ENCODE data around the gene DOCK6.

Gene DOCK6

DNA sequence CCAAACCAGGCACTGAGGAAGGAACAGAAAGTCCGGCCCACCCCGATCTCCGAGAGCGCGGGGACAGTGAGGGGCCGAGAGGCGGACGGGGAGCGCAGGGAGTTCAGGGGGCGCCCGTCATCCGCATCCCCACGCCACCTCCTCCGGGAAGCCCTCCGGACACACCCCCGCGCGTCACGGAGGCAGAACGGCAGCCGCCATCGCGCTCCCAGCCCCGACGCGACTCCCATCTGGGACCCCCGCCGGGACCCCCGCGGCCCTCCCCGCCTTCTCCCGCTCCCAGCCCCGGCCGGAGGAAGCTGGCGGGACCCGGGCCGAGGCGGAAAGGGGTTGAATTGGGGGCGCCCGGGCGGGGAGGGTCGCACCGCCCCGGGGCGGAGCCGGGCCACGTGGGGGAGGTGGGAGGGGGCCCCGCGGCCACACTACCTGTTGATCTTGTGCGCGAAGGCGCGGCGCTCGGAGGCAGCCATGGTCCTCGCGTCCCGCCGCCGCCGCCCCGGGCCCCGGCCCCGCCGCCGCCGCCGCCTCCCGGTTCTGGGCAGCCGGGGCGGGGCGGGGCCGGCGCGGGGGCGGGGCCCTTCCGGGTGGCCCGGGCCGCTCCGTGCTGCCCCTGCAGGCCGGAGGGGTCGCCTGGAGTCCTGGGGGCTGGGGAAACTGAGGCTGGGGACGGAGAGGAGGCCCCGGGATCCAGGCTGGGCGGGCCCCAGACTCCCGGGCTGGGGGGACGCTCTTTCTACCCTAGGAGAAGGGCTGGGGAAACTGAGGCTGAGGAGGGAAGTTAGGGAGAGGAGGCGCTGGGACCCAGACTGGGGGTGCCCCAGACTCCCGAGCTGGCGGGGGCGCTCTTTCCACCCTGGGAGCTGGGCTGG, at the start of gene DOCK6:
Gene DOCK6 (minus strand): TSS at position 554 of the 869 bp plus-strand sequence. CDS start 84 bp downstream, at position 470.
- DNase-seq = peak; percentile 68

DNA sequence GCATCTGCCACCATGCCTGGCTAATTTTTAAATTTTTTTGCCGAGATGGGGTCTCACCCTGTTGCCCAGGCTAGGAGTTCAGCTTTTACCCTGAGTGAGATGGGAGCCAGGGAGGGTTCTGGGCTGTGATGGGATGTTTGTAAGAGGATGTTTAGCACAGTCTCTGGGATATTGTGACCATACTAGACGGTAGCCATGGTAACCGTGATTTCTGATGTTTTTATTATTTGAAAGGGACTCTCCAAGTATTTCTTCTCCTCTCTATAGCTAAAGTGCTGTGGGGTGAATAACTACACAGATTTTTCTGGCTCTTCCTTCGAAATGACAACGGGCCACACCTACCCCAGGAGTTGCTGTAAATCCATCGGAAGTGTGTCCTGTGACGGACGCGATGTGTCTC, 44.0 kb upstream of the DOCK6 start:
- DNase-seq = no peak

DNA sequence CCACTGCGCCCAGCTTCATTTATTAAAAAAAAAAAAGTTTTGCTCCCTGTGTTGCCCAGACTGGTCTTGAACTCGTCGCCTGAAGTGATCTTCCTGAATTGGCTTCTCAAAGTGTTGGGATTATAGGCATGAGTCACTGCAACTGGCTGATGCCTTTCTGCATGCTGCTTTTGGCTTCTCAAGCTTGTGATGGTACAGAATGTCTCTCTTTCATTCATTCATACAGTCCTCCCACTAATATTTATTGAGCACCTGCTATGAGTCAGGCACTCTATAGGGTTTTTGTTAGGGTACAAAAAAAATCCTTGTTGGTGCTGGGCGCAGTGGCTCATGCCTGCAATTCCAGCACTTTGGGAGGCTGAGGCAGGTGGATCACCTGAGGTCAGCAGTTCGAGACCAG, 42.6 kb upstream of the DOCK6 start:
- DNase-seq = no peak

DNA sequence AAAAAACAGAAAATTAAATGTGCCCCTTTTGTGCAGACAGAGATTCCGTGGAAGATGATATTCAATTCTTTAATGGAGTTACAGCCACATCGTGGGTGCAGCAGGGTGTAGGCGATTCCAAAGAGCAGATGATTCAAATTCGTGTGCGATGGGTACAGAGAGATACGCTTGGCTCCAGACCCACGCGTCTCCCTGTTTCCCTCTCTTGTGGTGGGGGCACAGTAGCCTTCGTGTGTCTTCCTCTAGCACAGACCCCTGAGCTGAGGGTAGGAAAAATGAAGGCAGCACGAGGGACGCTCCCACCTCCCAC, 38.4 kb upstream of the DOCK6 start:
- DNase-seq = no peak

GRCh38 chr19:11299946-11300810, 37.9 kb upstream of the DOCK6 start:
- DNase-seq = no peak

- no peak for DNase-seq
These were observed 33.9 kb upstream of the DOCK6 start for GRCh38 chr19:11296264-11296663.

DNA sequence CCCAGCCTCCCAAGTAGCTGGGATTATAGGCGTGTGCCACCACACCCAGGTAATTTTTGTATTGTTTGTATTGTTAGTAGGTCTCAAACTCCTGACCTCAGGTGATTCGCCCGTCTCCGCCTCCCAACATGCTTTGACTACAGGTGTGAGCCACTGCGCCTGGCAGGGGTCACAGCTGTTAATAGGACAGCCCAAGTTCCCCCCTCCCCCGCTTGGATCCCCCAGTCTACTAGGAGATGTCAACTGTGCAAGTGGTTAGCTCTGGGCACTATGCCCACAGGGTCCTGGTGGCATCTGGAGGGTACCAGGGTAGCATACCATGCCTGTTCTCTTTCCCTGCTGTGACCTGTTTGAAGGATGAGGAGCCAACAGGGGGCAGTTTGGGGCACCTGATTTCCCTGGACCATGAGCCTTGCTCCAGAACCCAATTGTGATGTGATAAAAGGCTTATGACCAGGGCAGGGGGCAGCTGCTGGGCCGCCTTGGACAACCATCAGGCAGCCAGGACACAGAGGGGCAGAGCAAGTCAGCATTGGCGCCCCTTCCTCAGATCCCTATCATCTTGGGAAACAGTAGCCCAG, 33.4 kb upstream of the DOCK6 start, which contains the start of gene TSPAN16:
Gene TSPAN16 (plus strand): TSS at position 496 of the 581 bp plus-strand sequence. CDS start 138 bp downstream, outside the sequence.
- DNase-seq = no peak

GRCh38 chr19:11295180-11295579, 32.9 kb upstream of the DOCK6 start:
- DNase-seq = no peak

GRCh38 chr19:11293433-11294389, 31.4 kb upstream of the DOCK6 start:
- peak; percentile 92 for DNase-seq

DNA sequence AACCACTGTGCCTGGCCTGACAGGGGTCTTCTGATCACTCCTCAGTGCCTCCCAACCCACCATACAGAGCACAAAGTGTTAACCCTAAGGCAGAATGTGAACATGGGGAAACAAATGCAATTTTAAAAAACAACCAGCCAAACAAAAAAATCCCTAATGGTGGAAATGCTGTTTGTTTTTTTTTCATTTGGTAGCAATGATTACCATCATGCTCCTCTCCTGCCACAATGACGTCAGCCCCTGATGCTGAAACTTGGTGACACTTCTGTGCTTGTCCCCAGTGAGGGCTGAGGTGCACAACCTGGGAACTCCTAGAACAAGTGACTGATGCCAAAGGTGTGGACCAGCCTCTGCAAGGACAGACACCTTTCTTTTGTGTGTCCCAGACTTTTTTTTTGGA, 29.7 kb upstream of the DOCK6 start:
- no peak for DNase-seq

GRCh38 chr19:11291415-11291814, 29.1 kb upstream of the DOCK6 start:
- DNase-seq = no peak

DNA sequence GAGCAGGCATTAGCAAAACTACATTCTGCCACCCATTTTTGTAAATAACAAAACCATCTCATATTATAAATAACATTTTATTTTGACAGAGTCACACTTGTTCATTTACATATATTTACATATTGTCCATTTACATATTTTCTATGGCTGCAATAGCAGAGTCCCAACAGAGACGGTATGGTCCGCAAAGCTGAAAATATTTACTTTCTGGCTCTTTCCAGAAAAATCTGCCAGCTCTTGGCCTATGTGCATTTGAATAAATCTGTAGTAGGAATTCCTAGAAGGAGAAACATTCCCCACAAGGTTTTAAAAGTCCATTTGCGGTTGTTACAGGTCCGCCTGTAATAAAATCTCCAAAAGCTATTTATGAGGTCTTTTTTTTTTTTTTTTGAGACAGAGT, 27.9 kb upstream of the DOCK6 start:
- no peak for DNase-seq

- no peak for DNase-seq
These were observed 26.0 kb upstream of the DOCK6 start for GRCh38 chr19:11288349-11288748.

GRCh38 chr19:11286312-11286974, 24.1 kb upstream of the DOCK6 start:
- no peak for DNase-seq

GRCh38 chr19:11284515-11284914, 22.2 kb upstream of the DOCK6 start:
- no peak for DNase-seq

DNA sequence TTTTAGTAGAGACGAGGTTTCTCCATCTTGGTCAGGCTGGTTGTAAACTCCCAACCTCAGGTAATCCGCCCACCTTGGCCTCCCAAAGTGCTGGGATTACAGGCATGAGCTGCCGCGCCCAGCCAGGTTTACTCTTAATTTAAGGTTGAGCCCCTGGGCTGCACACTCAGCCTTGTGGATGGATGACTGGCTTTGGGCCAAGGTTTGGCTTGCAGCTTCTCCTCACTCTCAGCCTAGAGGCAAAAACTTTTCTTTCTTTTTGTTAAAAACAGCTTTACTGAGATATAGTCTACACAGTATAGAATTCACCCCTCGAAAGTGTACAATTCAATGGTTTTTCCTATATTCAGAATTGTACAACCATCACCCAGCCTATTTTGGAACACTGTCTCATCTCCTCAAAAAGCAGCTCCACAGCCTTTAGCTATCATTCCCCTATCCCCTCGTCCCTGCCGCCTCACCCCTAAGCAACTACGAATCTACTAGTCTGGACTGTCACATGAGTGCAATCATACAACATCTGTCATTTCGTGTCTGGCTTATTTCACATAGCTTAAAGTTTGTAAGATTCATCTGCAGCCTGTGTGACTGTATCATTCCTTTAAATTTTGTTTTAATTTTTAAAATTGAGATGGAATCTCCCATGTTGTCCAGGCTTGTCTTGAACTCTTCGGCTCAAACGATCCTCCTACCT, 19.2 kb upstream of the DOCK6 start:
- DNase-seq = no peak

DNA sequence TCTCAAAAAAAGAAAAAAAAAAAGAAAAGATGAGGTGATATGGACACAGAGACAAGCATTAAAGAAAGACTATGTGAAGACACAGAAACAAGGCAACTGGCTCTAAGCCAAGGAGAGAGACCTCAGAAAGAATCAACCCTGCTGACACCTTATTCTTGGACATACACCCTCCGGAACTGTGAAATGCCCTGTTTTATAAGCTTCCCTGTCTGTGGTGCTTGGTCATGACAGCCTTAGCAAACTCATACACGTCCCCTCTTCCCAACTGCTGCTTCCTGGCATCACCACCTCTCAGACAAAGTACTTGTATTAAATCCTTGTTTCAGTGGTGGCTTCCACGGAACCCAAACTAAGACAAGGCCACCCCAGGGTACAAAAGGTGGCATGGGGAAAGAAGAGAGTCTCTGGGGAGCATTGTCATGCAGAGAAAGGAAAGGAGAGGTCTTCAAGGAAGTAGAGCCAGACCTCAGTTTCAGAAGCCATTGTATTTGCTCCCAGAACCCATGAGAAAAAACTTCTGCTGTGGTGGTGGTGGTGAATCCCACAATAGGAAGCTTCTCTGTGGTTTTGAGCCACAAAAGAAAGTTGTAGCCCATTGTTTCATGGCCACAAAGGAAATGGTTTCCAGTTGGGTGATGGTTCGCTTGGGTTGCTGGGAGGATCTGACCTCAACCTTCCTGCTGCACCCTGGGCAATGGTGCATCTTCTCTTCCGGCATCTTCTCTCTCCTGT, 17.3 kb upstream of the DOCK6 start:
- DNase-seq = peak; percentile 67

GRCh38 chr19:11278670-11279069, 16.3 kb upstream of the DOCK6 start:
- DNase-seq = no peak

DNA sequence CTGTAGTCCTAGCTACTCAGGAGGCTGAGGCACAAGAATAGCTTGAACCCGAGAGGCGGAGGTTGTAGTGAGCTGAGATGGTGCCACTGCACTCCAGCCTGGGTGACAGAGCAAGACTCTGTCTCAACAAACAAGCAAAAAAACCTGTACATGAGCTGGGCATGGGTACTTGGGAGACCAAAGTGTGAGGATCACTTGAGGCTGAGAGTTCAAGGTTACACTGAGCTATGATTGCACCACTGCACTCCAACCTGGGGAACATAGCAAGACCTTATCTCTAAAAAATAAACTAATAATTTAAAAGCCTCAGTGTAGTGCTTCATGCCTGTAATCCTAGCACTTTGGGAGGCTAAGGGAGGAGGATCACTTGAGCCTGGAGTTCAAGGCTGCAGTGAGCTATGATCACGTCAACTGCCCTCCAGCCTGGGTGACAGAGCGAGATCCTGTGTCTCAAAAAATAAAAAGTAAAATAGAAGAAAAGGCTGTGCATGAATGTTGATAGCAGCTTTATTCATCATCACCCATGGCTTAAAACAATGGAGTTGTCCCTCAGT, 12.3 kb upstream of the DOCK6 start:
- DNase-seq = no peak

GRCh38 chr19:11273989-11274388, 11.7 kb upstream of the DOCK6 start:
- no peak for DNase-seq
